GM18520 (cell line): ENCODE data around the gene NECTIN2.

ENCODE experiments used
- ATAC-seq: cut with Tn5 transposase; IDR thresholded peaks from one replicate; pipeline ENCODE4 v1.9.1; 2021; ENCODE audit not compliant: unreplicated experiment

The NECTIN2 gene

DNA sequence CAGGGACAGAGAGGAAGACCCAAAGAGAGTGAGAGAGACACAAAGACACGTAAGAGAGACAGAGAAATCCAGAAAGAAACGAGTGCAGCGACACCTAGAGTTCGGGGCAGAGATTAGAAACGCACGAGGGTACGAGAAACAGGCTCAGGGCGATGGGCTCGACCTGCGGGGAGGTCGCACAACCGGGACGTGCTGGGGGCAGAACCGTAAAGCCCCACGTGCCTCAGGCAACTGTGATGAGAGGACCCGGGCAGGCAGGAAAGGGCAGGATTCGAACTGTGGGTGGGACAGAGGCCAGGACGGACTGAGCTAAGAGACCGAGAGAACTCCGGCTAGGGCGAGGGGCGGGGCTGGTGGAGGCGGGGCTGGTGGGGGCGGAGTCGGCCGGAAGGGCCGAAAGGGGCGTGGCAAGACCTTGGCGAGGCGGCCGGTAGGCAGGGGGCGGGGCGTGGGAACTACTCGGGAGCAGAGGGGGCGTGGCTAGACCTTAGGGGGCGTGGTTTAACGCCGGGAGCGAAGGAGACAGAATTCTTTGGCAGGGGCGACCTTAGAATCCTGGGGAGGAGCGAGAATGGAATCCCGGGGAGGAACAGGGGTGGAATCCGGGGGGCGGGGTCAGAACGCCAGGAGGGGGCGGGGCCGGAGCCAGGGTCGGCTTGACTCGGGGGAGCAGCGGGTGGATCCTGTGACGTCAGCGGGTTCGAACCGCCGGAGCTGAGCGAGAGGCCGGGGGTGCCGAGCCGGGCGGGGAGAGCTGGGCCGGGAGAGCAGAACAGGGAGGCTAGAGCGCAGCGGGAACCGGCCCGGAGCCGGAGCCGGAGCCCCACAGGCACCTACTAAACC, at the start of gene NECTIN2:
Gene NECTIN2, plus strand, starts transcription at position 686 of the 843 bp plus-strand sequence. CDS start 229 bp downstream, outside the sequence.
- ATAC-seq, result no peak

DNA sequence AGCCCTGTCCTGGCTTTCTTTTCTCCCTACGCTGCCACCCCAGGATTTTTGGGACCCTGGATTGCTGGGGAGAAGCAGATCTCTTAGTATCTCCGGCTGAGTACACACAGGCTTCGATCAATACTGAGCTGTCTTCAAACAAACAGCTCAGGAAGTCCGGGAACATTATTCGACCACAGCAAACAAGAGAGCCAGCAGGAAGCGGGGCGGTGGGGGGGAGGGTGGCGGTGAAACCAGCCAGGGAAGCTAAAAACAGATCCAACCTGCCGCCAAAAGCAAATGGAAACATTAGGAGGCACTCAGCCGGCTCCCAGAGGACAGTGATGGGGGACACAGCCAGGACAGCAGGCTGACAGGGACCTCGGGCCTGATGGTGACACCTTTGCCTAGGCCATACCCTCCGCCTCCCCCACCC, 49.4 kb upstream of the NECTIN2 start:
- ATAC-seq, result no peak

DNA sequence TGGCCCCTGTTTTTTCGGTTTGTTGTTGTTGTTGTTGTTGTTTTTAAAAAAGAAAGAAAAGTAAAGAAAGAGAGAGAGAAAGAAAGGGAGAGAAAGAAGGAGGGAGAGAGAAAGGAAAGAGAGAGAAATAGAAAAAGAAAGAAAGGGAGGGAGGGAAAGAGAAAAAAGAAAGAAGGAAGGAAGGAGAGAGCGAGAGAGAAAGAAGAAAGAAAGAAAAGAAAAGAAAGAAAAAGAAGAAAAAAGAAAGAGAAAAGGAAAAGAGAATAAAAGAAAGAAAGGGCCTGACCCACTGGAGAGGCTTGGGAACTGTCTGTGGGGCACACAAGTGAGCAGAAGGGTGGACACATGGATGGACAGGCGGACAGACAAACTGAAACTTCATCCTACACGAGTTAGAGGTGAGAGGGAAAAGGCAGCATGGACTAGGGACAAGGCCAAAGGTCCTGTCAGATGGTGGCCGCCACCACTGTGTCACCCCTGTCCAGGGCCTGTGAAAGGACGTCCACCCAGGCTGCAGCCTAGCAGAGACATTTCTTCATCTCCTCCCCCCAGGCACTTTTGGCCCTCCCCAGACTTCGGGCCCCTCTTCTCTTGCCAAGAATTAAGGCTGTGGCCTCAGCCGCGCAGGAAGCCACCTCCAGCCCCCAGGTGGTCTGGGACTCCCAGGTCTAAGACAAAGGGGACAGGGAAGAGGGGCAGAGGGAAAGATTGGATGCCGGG, 46.3 kb upstream of the NECTIN2 start:
- ATAC-seq, result no peak

DNA sequence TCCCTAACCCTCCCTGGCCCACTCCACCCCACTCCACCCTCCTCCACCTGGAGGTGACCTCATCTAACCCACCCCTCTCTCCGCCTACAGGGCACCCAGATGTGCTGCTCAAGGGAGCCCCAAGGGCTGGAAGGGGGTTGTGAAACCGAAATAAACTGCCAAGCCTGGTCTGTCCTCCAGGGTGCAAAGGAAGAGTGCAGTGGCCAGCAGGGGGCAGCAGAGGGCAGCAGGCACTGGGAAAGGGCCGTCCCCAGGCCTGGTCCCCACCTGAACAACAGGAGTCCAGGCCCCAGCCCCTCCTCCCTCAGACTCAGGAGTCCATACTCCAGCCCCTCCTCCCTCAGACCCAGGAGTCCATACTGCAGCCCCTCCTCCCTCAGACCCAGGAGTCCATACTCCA, 45.6 kb upstream of the NECTIN2 start:
- ATAC-seq, result no peak

DNA sequence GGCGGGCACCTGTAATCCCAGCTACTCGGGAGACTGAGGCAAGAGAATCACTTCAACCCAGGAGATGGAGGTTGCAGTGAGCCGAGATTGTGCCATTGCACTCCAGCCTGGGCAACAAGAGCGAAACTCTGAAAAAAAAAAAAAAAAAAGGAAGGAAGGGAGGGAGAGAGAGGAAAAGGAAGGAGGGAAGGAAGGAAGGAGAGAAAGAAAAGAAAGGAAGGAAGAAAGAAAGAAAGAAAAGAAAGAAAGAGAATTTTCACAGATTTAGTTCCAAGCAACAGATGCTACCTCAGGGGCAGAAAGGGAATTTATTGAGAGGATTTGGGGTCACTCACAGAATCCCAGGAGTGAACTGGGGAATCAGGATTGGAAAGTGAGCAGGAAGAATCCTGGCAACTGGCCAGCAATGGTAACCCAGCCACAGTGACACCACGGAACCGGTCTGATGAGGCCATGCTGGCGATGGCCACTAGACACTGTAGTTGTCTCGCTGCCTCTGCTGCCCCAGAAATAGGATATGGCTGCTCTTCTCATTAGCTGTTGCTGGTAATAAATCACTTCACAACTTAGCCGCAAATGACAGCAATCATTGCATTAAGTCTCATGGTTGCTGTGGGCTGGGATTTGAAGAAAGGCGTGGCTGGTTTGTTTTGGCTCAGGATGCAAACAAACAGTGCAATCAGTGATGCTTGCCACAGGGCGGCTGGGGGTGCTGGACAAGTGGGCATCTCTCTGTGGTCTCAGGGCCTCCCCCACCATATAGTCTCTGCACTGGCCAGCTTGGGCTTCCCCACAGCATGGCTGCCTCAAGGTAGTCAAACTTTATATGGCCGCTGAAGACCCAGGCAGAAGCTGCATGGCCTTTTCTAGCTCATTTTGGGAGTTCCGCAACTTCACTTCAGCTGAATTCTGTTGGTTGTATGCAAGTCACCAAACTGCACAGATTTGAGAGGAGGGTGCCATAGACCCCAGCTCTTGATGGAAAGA, 42.4 kb upstream of the NECTIN2 start:
- no peak for ATAC-seq

DNA sequence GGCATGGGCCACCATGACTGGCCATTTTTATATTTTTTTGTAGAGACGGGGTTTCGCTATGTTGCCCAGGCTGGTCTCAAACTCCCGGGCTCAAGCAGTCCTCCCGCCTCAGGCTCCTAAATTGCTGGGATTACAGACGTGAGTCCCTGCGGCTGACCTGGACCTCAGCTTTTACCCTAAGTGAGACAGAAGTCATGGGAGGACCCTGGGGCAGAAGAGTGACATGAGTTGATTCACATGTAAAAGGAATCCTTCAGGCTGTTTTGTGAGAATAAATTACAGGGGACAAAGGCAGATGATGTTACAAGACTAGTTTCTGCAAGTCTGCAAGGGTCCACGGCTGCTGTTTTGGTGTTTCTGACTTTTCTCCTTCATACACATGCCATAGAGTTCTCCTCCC, 39.8 kb upstream of the NECTIN2 start:
- ATAC-seq, result no peak

DNA sequence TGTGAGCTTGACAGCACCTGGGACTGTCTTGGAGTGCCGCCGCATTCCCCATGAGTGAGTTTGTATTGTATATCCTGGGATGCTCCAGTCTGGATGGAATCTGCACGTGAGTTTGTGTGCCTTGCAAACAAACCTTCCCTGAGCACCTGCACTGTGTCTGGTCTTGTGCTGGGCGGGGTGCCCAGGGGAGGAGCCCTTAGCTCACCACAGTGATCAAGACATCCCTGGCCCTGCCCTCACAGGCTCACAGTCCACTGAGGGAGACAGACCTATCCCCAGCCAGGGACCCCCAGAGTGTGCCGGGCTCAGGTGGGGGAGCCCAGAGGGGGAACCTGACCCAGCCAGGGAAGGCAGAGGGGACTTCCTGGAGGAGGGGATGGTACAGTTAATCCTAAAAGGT, 38.9 kb upstream of the NECTIN2 start:
- ATAC-seq, result no peak

DNA sequence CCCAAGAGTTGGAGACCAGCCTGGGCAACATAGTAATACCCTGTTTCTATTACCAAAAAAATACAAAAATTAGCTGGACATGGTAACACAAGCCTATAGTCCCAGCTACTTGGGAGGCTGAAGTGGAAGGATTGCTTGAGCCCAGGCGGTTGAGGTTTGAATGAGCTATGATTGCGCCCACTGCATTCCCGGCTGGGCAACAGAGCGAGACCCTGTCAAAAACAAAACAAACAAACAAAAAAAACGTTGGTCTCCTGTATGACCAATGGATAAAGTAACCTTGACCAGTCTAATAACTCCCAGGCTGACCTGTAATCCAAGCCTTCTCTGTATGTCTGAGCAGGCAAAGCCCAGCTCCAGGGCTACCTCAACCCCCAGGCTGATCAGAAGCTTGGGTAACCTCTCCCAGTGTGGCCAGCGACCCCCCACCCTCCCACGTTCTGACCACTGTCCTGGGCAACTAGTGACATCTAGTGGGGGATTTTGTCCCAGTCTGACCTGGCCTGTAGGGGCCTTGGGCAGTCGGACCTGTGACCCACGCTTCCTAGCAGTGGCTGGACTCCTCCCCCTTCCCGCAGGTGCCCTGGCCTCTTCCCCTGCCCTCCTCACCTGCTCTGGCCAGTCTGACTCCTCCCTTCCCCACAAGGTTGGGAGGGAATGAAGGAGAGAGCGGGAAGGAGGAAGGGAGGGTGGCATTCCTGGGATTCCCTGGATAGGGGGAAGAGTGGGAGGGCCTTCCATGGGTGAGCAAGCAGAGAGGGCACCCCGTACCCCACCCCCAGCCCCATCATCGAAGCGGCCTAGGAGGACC, 38.2 kb upstream of the NECTIN2 start:
- no peak for ATAC-seq

DNA sequence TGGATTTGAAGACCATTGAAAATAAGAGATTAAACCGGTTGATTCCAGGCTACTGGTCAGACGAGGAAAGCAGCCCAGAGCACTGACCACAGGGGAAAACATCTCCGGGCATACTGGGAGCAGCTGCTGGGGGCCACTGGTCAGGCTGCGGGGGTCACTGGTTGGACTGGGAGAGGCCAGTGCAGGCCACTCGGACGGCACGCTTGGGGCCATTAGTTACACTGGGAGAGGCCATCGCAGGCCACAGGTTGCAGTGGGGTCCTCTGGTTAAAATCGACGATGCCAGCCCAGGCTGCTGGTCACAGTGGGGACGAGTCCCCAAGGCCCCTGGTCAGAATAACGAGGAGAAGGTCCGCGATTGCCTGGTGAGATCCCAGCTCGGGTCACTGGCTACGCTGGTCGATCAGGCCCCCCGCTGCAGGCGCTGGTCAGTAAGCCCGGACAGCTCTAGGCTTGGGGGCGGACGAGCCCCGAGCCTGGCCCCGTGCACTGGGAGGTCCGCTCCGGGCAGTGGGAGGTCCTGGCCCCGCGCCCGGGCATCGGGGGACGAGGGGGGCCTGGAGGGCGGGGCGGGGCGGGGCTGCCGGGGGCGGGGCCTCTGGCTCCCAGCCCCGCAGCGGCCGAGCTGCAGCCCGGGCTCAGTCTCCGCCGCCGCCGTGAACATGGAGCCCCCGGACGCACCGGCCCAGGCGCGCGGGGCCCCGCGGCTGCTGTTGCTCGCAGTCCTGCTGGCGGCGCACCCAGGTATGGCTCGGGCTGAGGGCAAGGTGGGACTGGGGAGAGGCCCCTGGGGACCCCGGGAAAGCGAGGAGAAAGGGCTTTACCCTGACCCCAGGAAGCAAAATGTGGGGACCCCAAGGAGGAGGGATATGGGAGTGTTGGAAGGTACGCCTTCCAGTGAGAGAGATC, 37.4 kb upstream of the NECTIN2 start, which contains the start of gene BCAM:
Gene BCAM, plus strand, starts transcription at position 641 of the 909 bp plus-strand sequence. Its CDS starts 22 bp downstream, at position 663.
- no peak for ATAC-seq

DNA sequence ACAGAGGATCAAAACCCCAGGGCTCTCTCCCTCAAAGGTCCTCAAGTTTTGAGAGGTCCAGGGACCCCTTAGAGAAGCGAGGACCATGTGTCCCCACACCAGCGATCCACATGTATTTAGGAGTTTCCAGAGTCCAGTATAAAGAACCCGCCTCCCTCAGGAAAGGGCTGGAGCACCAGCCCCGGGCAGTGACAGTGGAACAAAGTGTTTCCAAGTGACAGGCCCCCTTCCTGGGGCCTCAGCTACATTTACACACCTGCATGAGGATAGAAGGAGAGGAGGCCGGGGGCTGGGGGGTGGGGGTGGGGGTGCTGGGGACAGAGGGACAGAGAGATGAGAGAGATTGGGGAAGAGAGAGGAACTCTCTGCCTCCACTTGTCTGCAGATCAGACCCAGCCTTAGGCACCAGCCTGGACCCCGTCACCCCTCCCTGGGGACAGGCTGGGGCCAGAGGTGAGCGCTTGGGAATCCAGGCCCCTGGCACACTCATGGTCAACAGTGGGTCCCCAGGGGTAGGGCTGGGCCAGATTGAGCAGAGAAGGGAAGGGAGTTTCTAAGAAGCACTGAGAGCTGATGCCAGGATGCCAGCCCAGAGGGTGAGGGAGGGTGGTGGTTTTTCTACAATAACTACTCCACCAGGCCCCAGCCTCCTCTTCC, 36.4 kb upstream of the NECTIN2 start:
- no peak for ATAC-seq

DNA sequence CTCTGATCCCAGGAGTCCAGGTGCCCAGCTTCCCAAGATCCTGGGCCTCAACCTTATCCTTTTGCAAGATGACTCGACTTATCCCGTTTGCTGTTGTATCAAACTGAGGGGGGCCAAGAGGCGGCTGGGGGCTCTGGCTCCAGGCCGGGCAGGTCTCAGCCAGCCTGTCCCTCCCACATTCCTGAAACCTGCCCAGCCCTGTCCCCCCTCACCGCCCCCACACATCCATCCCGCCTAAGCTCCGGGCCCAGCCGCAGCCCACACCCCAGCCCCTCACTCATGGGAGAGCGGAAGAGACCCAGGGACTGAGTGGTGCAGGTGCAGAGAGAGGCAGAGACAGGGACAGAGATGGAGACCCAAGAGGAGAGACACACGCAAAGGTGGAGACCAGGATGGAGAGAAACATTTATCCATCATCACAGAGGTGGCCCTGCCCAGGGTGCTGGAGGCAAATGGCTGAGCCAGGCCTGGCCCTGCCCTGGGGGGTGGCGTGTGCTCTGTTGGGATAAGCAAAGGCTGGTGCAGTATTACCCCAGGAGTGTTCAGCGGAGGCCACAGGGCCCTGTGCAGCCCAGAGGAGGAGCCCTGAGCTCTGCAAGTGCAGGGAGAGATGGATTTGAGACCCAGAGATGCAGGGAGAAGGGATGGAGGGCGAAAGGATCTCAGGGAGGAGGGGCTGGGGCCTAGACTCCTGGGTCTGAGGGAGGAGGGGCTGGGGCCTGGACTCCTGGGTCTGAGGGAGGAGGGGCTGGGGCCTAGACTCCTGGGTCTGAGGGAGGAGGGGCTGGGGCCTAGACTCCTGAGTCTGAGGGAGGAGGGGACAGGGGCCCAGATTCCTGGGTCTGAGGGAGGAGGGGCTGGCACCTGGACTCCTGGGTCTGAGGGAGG, 35.6 kb upstream of the NECTIN2 start:
- ATAC-seq, result no peak

DNA sequence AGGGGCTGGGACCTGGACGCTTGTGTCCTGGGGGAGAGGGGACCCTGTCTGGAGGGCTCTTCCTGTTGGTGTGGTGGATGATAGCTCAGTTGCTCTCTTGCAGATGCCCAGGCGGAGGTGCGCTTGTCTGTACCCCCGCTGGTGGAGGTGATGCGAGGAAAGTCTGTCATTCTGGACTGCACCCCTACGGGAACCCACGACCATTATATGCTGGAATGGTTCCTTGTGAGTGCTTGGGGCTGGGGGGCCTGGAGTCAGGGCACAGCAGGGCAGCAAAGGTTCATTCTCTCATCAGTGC, 35.0 kb upstream of the NECTIN2 start:
- no peak for ATAC-seq

DNA sequence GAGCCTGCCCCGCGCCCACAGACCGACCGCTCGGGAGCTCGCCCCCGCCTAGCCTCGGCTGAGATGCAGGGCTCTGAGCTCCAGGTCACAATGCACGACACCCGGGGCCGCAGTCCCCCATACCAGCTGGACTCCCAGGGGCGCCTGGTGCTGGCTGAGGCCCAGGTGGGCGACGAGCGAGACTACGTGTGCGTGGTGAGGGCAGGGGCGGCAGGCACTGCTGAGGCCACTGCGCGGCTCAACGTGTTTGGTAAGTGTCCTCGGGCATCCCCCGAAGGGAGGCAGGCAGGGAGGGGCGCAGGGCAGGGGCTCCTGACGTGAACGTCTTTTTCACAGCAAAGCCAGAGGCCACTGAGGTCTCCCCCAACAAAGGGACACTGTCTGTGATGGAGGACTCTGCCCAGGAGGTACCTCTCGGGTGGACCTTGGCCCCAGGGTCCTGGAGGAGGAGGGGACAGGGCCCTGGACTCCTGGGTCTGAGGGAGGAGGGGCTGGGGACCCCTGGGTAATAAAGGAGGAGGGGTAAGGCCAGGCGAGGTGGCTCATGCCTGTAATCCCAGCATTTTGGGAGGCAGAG, 33.9 kb upstream of the NECTIN2 start:
- no peak for ATAC-seq

DNA sequence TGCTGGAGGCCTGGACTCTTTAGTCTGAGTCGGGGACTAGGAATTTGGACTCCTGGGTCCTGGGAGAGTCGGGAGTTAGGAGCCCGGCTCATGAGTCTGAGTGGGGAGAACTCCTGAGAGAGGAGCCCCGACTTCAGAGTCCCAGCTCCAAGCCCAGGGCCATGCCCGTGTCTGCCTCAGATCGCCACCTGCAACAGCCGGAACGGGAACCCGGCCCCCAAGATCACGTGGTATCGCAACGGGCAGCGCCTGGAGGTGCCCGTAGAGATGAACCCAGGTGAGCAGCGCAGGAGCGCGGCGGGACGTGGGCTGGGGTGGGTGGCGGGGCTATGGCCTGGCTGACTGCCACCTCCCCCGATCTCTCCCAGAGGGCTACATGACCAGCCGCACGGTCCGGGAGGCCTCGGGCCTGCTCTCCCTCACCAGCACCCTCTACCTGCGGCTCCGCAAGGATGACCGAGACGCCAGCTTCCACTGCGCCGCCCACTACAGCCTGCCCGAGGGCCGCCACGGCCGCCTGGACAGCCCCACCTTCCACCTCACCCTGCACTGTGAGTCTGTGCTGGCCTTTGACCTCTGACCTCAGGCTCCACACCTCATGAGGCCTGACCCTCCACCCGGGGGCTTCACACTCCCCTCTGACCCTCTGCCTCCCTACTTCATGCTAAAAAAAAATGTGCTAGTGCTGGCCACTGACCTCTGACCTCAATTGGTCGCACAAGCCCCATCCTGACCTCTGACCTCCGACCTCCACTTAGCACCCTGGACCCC, 32.8 kb upstream of the NECTIN2 start:
- ATAC-seq, result no peak

DNA sequence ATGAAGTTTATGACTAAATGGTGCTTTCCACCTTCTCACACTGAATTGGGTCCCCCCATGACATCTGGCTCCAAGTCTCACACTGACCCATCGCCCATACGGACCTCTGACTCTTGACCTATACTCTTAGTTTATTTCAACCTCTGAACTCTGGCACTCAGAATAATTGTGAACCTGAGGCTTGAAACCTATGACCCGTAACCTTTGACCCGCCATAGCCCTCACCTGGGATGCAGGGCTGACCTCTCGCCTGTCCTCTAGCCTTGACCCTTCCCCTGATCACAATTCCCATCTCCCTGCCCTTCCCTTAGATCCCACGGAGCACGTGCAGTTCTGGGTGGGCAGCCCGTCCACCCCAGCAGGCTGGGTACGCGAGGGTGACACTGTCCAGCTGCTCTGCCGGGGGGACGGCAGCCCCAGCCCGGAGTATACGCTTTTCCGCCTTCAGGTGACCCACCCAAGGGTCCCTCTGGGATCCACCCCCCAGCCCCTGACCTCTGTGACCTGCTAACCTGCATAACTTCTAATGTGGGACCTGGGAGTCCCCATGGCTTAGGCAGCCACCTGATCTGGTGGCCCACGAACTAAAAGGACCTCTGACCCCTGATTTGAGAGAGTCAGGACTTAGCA, 32.1 kb upstream of the NECTIN2 start:
- no peak for ATAC-seq

DNA sequence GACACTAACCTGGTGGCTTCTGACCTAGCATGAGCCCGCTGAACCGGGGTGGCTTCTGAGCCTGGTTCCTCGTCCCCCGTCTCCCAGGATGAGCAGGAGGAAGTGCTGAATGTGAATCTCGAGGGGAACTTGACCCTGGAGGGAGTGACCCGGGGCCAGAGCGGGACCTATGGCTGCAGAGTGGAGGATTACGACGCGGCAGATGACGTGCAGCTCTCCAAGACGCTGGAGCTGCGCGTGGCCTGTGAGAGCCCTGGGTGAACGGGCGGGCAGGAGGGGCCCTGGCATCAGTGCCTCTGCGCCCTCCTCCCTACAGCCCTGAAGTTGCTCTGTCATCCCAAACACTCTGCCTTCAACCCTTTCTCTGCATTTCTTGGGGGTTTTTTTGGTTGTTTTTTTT, 31.6 kb upstream of the NECTIN2 start:
- no peak for ATAC-seq
